Measurements from ENCODE around the gene ZBTB20.

ZBTB20 gene

GRCh38 chr3:114308830-114309229, 838.3 kb downstream of the ZBTB20 start:
- no peak for DNase-seq

GRCh38 chr3:114308377-114308776, 838.7 kb downstream of the ZBTB20 start:
- no peak for DNase-seq

GRCh38 chr3:114307832-114308231, 839.3 kb downstream of the ZBTB20 start:
- no peak for DNase-seq

GRCh38 chr3:114307222-114307830, 839.8 kb downstream of the ZBTB20 start:
- DNase-seq: no peak

GRCh38 chr3:114299941-114300624, 847.0 kb downstream of the ZBTB20 start:
- DNase-seq: no peak

- DNase-seq: peak in 1 of 3 experiments; percentile 42
Observed at GRCh38 chr3:114299421-114299820, 847.7 kb downstream of the ZBTB20 start.

GRCh38 chr3:114295946-114296345, 851.1 kb downstream of the ZBTB20 start:
- DNase-seq: no peak

- no peak for DNase-seq
Observed at GRCh38 chr3:114294940-114295480, 852.1 kb downstream of the ZBTB20 start.

- no peak for DNase-seq
Observed at GRCh38 chr3:114293838-114294535, 853.1 kb downstream of the ZBTB20 start, which contains the start of gene TIGIT. TSS of gene TIGIT (plus strand) at chr3:114294028. CDS start at chr3:114294062, 34 bp downstream.

GRCh38 chr3:114290911-114291901, 855.9 kb downstream of the ZBTB20 start:
- peak; percentile 12 to 67 (median 25) for DNase-seq

GRCh38 chr3:114286266-114286665, 860.8 kb downstream of the ZBTB20 start:
- no peak for DNase-seq

- no peak for DNase-seq
Observed at GRCh38 chr3:114285648-114286230, 861.3 kb downstream of the ZBTB20 start.

GRCh38 chr3:114284644-114285043, 862.4 kb downstream of the ZBTB20 start:
- no peak for DNase-seq
